A673 (cell line): Measurements from ENCODE around the gene CXADR. TPM values are rescaled to one million over a fixed set of nuclear protein-coding genes. Genes with fewer than 3 reads are reported as not detected.

Experiments
- BruUV-seq: library from RNA; stranded (reverse); fragments of 400-500 nt; replicated peaks from 2 replicates; lab custom pipeline; 2021; lab: Mats Ljungman, UMichigan
- CTCF ChIA-PET: fragments of 300-600 bp; sonication (Branson Sonifier 250); formaldehyde crosslinking; loops from one replicate; lab custom pipeline; 2022; ENCODE audit warnings: antibody characterized with exemption; lab: Charles Lee
- POLR2A ChIA-PET: fragments of 300-600 bp; sonication (Branson Sonifier 250); formaldehyde crosslinking; loops from one replicate; lab custom pipeline; 2022; ENCODE audit warnings: antibody characterized with exemption; ENCODE audit not compliant: low non-redundant PET; lab: Charles Lee
- DNase-seq: peaks from one replicate; pipeline ENCODE4 v3.0.0-alpha.2; 2015; ENCODE audit warnings: low spot score
- H3K27ac ChIP-seq: fragments of 200-600 bp; sonication (generic); 2 replicates; pipeline ENCODE4 v1.5.1; 2016; ENCODE audit warnings: mixed run types, low read depth, mild to moderate bottlenecking, mixed read lengths, antibody characterized with exemption, low read length; ENCODE audit not compliant: poor library complexity, severe bottlenecking
- H3K27me3 ChIP-seq: fragments of 200-600 bp; sonication (generic); replicated peaks from 2 replicates; pipeline ENCODE4 v1.6.1; 2017; ENCODE audit warnings: mixed run types, low read depth, mild to moderate bottlenecking, mixed read lengths, antibody characterized with exemption, low read length; ENCODE audit not compliant: insufficient read depth, poor library complexity
- H3K36me3 ChIP-seq: fragments of 200-600 bp; sonication (generic); 2 replicates; pipeline ENCODE4 v1.6.1; 2016; ENCODE audit warnings: mixed run types, mild to moderate bottlenecking, mixed read lengths, antibody characterized with exemption, low read length; ENCODE audit not compliant: insufficient read depth, poor library complexity, severe bottlenecking
- H3K4me1 ChIP-seq: fragments of 200-600 bp; sonication (generic); 2 replicates; pipeline ENCODE4 v1.6.1; 2017; ENCODE audit warnings: mixed run types, mild to moderate bottlenecking, mixed read lengths, antibody characterized with exemption, low read length; ENCODE audit not compliant: insufficient read depth, poor library complexity, severe bottlenecking
- H3K4me3 ChIP-seq: fragments of 200-600 bp; sonication (generic); 2 replicates; pipeline ENCODE4 v1.5.1; 2016; ENCODE audit warnings: low read depth, mixed run types, mild to moderate bottlenecking, mixed read lengths, low read length; ENCODE audit not compliant: poor library complexity, severe bottlenecking
- H3K9me3 ChIP-seq: fragments of 200-600 bp; sonication (generic); 2 replicates; pipeline ENCODE4 v1.6.1; 2016; ENCODE audit warnings: mixed run types, low read depth, mild to moderate bottlenecking, mixed read lengths, antibody characterized with exemption, low read length; ENCODE audit not compliant: poor library complexity, severe bottlenecking
- EZH2 ChIP-seq: fragments of 200-600 bp; sonication (generic); IDR thresholded peaks from 2 replicates; pipeline ENCODE4 v1.6.1; 2017; ENCODE audit warnings: borderline replicate concordance, low read depth, mild to moderate bottlenecking, mixed read lengths, antibody characterized with exemption, low read length; ENCODE audit not compliant: poor library complexity, severe bottlenecking
- intact Hi-C: fragments of 100-400 bp; cut with micrococcal nuclease; formaldehyde crosslinking; loops from one replicate; pipeline ENCODE4 v1.10.0; 2022; ENCODE audit not compliant: unreplicated experiment
- total RNA-seq: library from RNA; stranded (reverse); gene quantifications from 2 replicates; pipeline ENCODE4 v1.2.3, GENCODE V29; 2021
- TF ChIP-seq, protein P1 (sequence below): fragments of 300-800, 200-600 bp; sonication (generic); conservative IDR thresholded peaks from 2 replicates; pipeline ENCODE4 v1.5.1; 2017; ENCODE audit warnings: low read depth, mild to moderate bottlenecking, antibody characterized with exemption, low read length, moderate library complexity, mixed read lengths

The CXADR gene
- total RNA-seq, 1 experiment from 2014 or later = 17.7 TPM

DNA sequence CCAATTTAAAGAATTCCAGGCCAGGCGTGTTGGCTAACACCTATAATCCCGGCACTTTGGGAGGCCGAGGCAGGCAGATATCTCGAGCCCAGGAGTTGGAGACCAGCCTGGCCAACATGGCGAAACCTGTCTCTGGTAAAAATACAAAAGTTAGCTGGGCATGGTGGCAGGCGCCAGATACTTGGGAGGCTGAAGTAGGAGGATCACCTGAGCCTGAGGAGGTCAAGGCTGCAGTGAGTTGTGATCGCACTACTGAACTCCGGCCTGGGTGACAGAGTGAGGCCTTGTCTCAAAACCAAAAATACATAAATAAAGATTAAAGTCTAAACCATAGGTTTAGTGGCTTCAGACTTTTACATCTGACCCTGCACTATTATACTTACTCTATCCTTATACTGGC is 67.5 kb downstream of the CXADR start:
- no peaks in the 10 kb centered on the region for H3K9me3 ChIP-seq
- ChIA-PET CTCF (interaction anchor here (0.9 kb wide), 1 partner anchor 193 kb away, joined by 3 read pairs; no protein-coding TSS in a partner anchor), POLR2A (no interaction called here)
- H3K4me3 ChIP-seq = no peak overlapping the region
- H3K4me1 ChIP-seq = no peaks in the 10 kb centered on the region
- no peak for DNase-seq
- no peaks in the 10 kb centered on the region for H3K36me3 ChIP-seq
- H3K27me3 ChIP-seq = no peaks in the 10 kb centered on the region
- no peak for TF ChIP-seq EZH2
- TF ChIP-seq, protein P1, sequence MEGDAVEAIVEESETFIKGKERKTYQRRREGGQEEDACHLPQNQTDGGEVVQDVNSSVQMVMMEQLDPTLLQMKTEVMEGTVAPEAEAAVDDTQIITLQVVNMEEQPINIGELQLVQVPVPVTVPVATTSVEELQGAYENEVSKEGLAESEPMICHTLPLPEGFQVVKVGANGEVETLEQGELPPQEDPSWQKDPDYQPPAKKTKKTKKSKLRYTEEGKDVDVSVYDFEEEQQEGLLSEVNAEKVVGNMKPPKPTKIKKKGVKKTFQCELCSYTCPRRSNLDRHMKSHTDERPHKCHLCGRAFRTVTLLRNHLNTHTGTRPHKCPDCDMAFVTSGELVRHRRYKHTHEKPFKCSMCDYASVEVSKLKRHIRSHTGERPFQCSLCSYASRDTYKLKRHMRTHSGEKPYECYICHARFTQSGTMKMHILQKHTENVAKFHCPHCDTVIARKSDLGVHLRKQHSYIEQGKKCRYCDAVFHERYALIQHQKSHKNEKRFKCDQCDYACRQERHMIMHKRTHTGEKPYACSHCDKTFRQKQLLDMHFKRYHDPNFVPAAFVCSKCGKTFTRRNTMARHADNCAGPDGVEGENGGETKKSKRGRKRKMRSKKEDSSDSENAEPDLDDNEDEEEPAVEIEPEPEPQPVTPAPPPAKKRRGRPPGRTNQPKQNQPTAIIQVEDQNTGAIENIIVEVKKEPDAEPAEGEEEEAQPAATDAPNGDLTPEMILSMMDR = no peak
- no TSS peak for BruUV-seq
- H3K27ac ChIP-seq = no peak overlapping the region
- intact Hi-C loops = no loop called here

DNA sequence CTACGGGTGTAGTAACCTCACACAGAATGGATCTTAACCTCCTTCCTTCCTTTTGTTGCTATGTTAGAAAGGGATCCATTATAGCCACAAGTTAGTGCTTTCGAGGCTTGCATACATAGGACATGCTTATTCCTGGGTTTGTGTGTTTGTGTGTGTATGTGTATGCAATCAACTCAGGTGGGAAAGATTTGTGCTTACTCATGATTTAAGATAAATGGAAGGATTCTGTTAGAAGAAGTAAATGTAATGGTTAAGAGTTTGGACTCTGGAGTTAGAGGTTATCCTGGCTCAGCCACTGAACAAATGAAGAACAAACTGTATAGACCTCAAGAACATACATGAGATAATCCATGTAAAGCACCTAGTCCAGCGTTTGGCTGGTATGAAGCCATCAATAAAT is 71.1 kb downstream of the CXADR start:
- no peak for TF ChIP-seq EZH2
- TF ChIP-seq, protein P1 = no peak
- POLR2A ChIA-PET = no interaction called here
- H3K4me1 ChIP-seq = no peaks in the 10 kb centered on the region
- H3K27me3 ChIP-seq = no peaks in the 10 kb centered on the region
- intact Hi-C loops = no loop called here
- BruUV-seq = no TSS peak
- no peaks in the 10 kb centered on the region for H3K9me3 ChIP-seq
- no peak for DNase-seq
- no peak overlapping the region for H3K4me3 ChIP-seq
- H3K36me3 ChIP-seq = no peaks in the 10 kb centered on the region
- H3K27ac ChIP-seq = no peak overlapping the region
- CTCF ChIA-PET = no interaction called here

DNA sequence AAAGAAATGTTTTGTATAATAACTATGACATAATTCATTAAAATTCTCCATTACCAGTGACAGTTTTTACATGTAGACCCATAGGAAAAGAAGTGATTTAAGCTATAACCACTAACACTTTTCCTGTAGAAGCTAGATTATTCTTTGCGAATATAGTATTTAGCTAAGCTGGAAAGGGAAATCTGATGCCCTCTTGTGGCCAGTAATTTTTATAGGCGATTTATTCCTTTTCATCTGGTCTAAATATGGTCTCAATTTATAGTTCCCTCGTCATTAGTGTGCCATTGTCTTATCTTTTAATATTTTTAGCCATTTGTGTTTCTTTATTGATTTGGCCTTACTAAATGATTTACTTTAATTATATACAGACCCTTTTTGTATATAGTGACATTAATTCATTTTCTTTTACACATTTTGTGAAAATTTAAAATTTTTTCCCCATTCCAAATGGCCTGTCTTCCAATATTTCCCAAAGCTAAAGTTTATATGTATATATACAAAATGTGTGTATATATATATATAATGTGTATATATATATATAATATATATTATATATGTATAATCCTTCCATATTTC is 73.1 kb downstream of the CXADR start:
- no peaks in the 10 kb centered on the region for H3K27me3 ChIP-seq
- CTCF ChIA-PET = interaction anchor here (1.0 to 2.7 kb wide), 2 partner anchors 74 to 198 kb away, joined by 3 to 55 read pairs; no protein-coding TSS in a partner anchor
- H3K27ac ChIP-seq = no peak overlapping the region
- BruUV-seq = no TSS peak
- DNase-seq = peak; percentile 65
- H3K9me3 ChIP-seq = no peaks in the 10 kb centered on the region
- H3K4me3 ChIP-seq = no peak overlapping the region
- no peaks in the 10 kb centered on the region for H3K4me1 ChIP-seq
- intact Hi-C loops = loop anchor here (1.0 kb wide), 1 partner anchor 199 kb away; no protein-coding TSS in a partner anchor
- H3K36me3 ChIP-seq = peaks cover 5% of the 10 kb centered on the region
- POLR2A ChIA-PET = no interaction called here
- TF ChIP-seq, protein P1 = peak; percentile 67
- TF ChIP-seq EZH2 = no peak
